Natural killer cell (primary cell): ENCODE measurements around the gene SSB. TPM values are rescaled to one million over a fixed set of nuclear protein-coding genes. Genes with fewer than 3 reads are reported as not detected.
"Not testable (repeated sequence)": the region's sequence is repeated elsewhere in the genome, so short reads cannot be mapped to it uniquely, and the experiment has no call there.

Source experiments
- ATAC-seq, 3 donors: fragments of 150-1000 bp in 2 of 3; fragments of 200-7000 bp in 1 of 3; cut with Tn5 transposase; 1 replicate in 1 of 3; 2 replicates in 2 of 3; pipeline ENCODE4 v1.10.0; 2021; ENCODE audit warnings: mild to moderate bottlenecking in 2 of 3, moderate library complexity in 2 of 3
- DNase-seq, 2 donors: peaks; one replicate each; pipeline versions ENCODE4 v3.0.0 to v3.0.0-alpha.2; 2013 to 2021; ENCODE audit warnings: mixed read lengths in 1 of 2
- H3K27ac ChIP-seq: one replicate; pipeline ENCODE4 v1.5.1; 2013; ENCODE audit warnings: mild to moderate bottlenecking, low read length
- H3K27me3 ChIP-seq: one replicate; pipeline ENCODE4 v1.6.1; 2013; ENCODE audit warnings: low read length; ENCODE audit not compliant: control insufficient read depth, insufficient read depth
- H3K36me3 ChIP-seq: one replicate; pipeline ENCODE4 v1.6.1; 2013; ENCODE audit warnings: low read length; ENCODE audit not compliant: control insufficient read depth, insufficient read depth
- H3K4me1 ChIP-seq: one replicate; pipeline ENCODE4 v1.6.1; 2013; ENCODE audit warnings: low read length; ENCODE audit not compliant: control insufficient read depth, insufficient read depth
- H3K4me3 ChIP-seq: one replicate; pipeline ENCODE4 v1.5.1; 2013; ENCODE audit warnings: low read length
- H3K9me3 ChIP-seq: one replicate; pipeline ENCODE4 v1.6.1; 2013; ENCODE audit warnings: low read length; ENCODE audit not compliant: control insufficient read depth, insufficient read depth
- H3K27ac Mint-ChIP-seq, 2 donors: one replicate each; pipeline ENCODE4 v1.8.0; 2022; ENCODE audit warnings: mild to moderate bottlenecking in 2 of 2, mixed read lengths in 2 of 2, moderate library complexity in 1 of 2
- H3K27me3 Mint-ChIP-seq, 2 donors: one replicate each; pipeline ENCODE4 v1.8.0; 2022; ENCODE audit warnings: low read depth in 2 of 2, mixed read lengths in 2 of 2
- H3K36me3 Mint-ChIP-seq: one replicate; pipeline ENCODE4 v1.8.0; 2022; ENCODE audit warnings: mixed read lengths
- H3K4me1 Mint-ChIP-seq, 2 donors: one replicate each; pipeline ENCODE4 v1.8.0; 2022; ENCODE audit warnings: mixed read lengths in 2 of 2
- H3K4me3 Mint-ChIP-seq: one replicate; pipeline ENCODE4 v1.8.0; 2022; ENCODE audit warnings: mild to moderate bottlenecking, moderate library complexity, mixed read lengths
- H3K9me3 Mint-ChIP-seq, 2 donors: one replicate each; pipeline ENCODE4 v1.8.0; 2022; ENCODE audit warnings: mixed read lengths in 2 of 2
- CTCF ChIP-seq: fragments of 200-600 bp; IDR thresholded peaks from one replicate; pipeline ENCODE4 v1.8.0; 2022; ENCODE audit warnings: antibody characterized with exemption
- WGBS: methylation state at CpG from one replicate; pipeline ENCODE4 v1.1.7; 2013; ENCODE audit warnings: missing lambda C conversion rate; ENCODE audit not compliant: insufficient coverage; 5-methylcytosine and 5-hydroxymethylcytosine counted together
- intact Hi-C: fragments of 100-400 bp; cut with micrococcal nuclease; formaldehyde crosslinking; loops from one replicate; pipeline ENCODE4 v1.14.2; 2022
- total RNA-seq, 4 donors: library from RNA; stranded (reverse); fragments of 120-200 nt in 1 of 4; gene quantifications; one replicate each; pipeline versions ENCODE4 v1.2.3 to v1.2.4, GENCODE V29; 2013 to 2022

The SSB gene
- total RNA-seq, 3 donors from 2014 or later (not counting 1 experiment from before 2014, with no cell fraction given): 95.5 to 125 (median 102) TPM

- intact Hi-C loops: no loop called here
- Histone ChIP-seq H3K4me1 (peaks cover 8% of the 10 kb centered on the region), H3K27me3 (no peaks in the 10 kb centered on the region), H3K27ac (no peak overlapping the region), H3K36me3 (no peaks in the 10 kb centered on the region), H3K9me3 (no peaks in the 10 kb centered on the region), H3K4me3 (no peak overlapping the region)
- TF ChIP-seq CTCF: no peak
- H3K36me3 Mint-ChIP-seq: no peaks in the 10 kb centered on the region
- H3K27me3 Mint-ChIP-seq: no peaks in the 10 kb centered on the region
- ATAC-seq: no peak
- H3K4me3 Mint-ChIP-seq: no peak overlapping the region
- 84% methylated on average over 2 of the region's 4 CpGs for WGBS
- no peak overlapping the region for H3K27ac Mint-ChIP-seq
- H3K9me3 Mint-ChIP-seq: no peaks in the 10 kb centered on the region
- H3K4me1 Mint-ChIP-seq: peaks cover 6 to 8% of the 10 kb centered on the region in 2 donors
- no peak for DNase-seq
Observed at GRCh38 chr2:169756342-169756741, 42.3 kb upstream of the SSB start.

- Histone ChIP-seq H3K9me3 (no peaks in the 10 kb centered on the region), H3K4me1 (peaks cover 19% of the 10 kb centered on the region), H3K27me3 (no peaks in the 10 kb centered on the region), H3K27ac (no peak overlapping the region), H3K36me3 (no peaks in the 10 kb centered on the region), H3K4me3 (no peak overlapping the region)
- Mint-ChIP-seq H3K36me3 (no peaks in the 10 kb centered on the region), H3K27ac (no peak overlapping the region), H3K9me3 (no peaks in the 10 kb centered on the region), H3K27me3 (no peaks in the 10 kb centered on the region), H3K4me1 (peaks cover 16 to 18% of the 10 kb centered on the region in 2 donors), H3K4me3 (no peak overlapping the region)
- no peak for DNase-seq
- no peak for TF ChIP-seq CTCF
- no peak for ATAC-seq
- WGBS: 95% methylated on average over 3 of the region's 3 CpGs
- intact Hi-C loops: no loop called here
Observed at GRCh38 chr2:169757356-169757755, 41.3 kb upstream of the SSB start.

GRCh38 chr2:169757778-169758177, 40.9 kb upstream of the SSB start:
- intact Hi-C loops: no loop called here
- DNase-seq (no peak), ATAC-seq (no peak)
- Mint-ChIP-seq H3K4me1 (peaks cover 16 to 23% of the 10 kb centered on the region in 2 donors), H3K9me3 (no peaks in the 10 kb centered on the region), H3K27me3 (no peaks in the 10 kb centered on the region), H3K27ac (no peak overlapping the region), H3K36me3 (no peaks in the 10 kb centered on the region), H3K4me3 (no peak overlapping the region)
- Histone ChIP-seq H3K36me3 (no peaks in the 10 kb centered on the region), H3K27ac (no peak overlapping the region), H3K4me1 (peaks cover 21% of the 10 kb centered on the region), H3K4me3 (no peak overlapping the region), H3K27me3 (no peaks in the 10 kb centered on the region), H3K9me3 (no peaks in the 10 kb centered on the region)
- no peak for TF ChIP-seq CTCF
- 100% methylated on average over 1 of the region's 2 CpGs for WGBS

GRCh38 chr2:169759987-169760386, 38.7 kb upstream of the SSB start:
- intact Hi-C loops: no loop called here
- Histone ChIP-seq H3K27ac (no peak overlapping the region), H3K36me3 (no peaks in the 10 kb centered on the region), H3K9me3 (no peaks in the 10 kb centered on the region), H3K27me3 (no peaks in the 10 kb centered on the region), H3K4me1 (peaks cover 21% of the 10 kb centered on the region), H3K4me3 (no peak overlapping the region)
- H3K4me1 Mint-ChIP-seq: peaks cover 16 to 27% of the 10 kb centered on the region in 2 donors
- TF ChIP-seq CTCF: no peak
- no peaks in the 10 kb centered on the region for H3K9me3 Mint-ChIP-seq
- 70% methylated on average over 5 of the region's 7 CpGs for WGBS
- no peaks in the 10 kb centered on the region for H3K36me3 Mint-ChIP-seq
- H3K4me3 Mint-ChIP-seq: no peak overlapping the region
- DNase-seq (no peak), ATAC-seq (no peak)
- no peak overlapping the region for H3K27ac Mint-ChIP-seq
- no peaks in the 10 kb centered on the region for H3K27me3 Mint-ChIP-seq

- 92% methylated on average over 3 of the region's 3 CpGs for WGBS
- H3K27me3 ChIP-seq, H3K9me3 ChIP-seq, H3K4me3 Mint-ChIP-seq, intact Hi-C loops, H3K4me3 ChIP-seq, H3K36me3 ChIP-seq, ATAC-seq, H3K27ac Mint-ChIP-seq, H3K9me3 Mint-ChIP-seq, DNase-seq, H3K27me3 Mint-ChIP-seq, H3K36me3 Mint-ChIP-seq, H3K27ac ChIP-seq: not testable (repeated sequence)
- H3K4me1 ChIP-seq: peaks cover 21% of the 10 kb centered on the region
- H3K4me1 Mint-ChIP-seq: peaks cover 16 to 27% of the 10 kb centered on the region in 2 donors
Observed at GRCh38 chr2:169760798-169761197, 37.9 kb upstream of the SSB start.
